Kidney (tissue), 14 donors: ENCODE data around the gene SH3RF1. TPM values are rescaled to one million over a fixed set of nuclear protein-coding genes. Genes with fewer than 3 reads are reported as not detected.
"Not testable (repeated sequence)": the region's sequence is repeated elsewhere in the genome, so short reads cannot be mapped to it uniquely, and the experiment has no call there.

Experiments used
- DNase-seq, 5 donors: peaks; one replicate each; pipeline ENCODE4 v3.0.0-alpha.2; 2013 to 2020
- FAIRE-seq: peaks from 2 replicates; lab custom pipeline; 2012; peaks lifted over from hg19 to GRCh38; lab: Jason Lieb, UNC
- H3K27ac ChIP-seq, 2 donors: one replicate each; pipeline ENCODE4 v1.7.0; 2013; ENCODE audit warnings: low read depth in 2 of 2, low read length in 2 of 2, inconsistent platforms in 1 of 2
- H3K27me3 ChIP-seq: one replicate; pipeline ENCODE4 v1.7.1; 2013; ENCODE audit warnings: low read length, inconsistent platforms; ENCODE audit not compliant: control insufficient read depth, insufficient read depth
- H3K36me3 ChIP-seq, 3 donors: one replicate each; pipeline versions ENCODE4 v1.7.0 to v1.7.1; 2013; ENCODE audit warnings: low read length in 3 of 3, control low read depth in 1 of 3, inconsistent platforms in 1 of 3; ENCODE audit not compliant: insufficient read depth in 3 of 3, control insufficient read depth in 2 of 3
- H3K4me1 ChIP-seq, 3 donors: one replicate each; pipeline versions ENCODE4 v1.7.0 to v1.7.1; 2013; ENCODE audit warnings: low read length in 3 of 3, inconsistent platforms in 1 of 3, low read depth in 1 of 3; ENCODE audit not compliant: control insufficient read depth in 2 of 3, insufficient read depth in 2 of 3
- H3K4me3 ChIP-seq, 3 donors: one replicate each; pipeline versions ENCODE4 v1.7.0 to v1.8.1; 2013; ENCODE audit warnings: low read length in 3 of 3, control low read depth in 1 of 3, inconsistent platforms in 1 of 3
- H3K9ac ChIP-seq, 3 donors: one replicate each; pipeline versions ENCODE4 v1.7.0 to v1.7.1; 2013; ENCODE audit warnings: low read length in 3 of 3, control low read depth in 1 of 3, inconsistent platforms in 1 of 3
- H3K9me3 ChIP-seq, 3 donors: one replicate each; pipeline versions ENCODE4 v1.7.0 to v1.7.1; 2013; ENCODE audit warnings: low read length in 3 of 3, control low read depth in 1 of 3, inconsistent platforms in 1 of 3; ENCODE audit not compliant: control insufficient read depth in 2 of 3, insufficient read depth in 1 of 3
- intact Hi-C: fragments of 100-400 bp; cut with DNase I; formaldehyde crosslinking; loops from one replicate; pipeline ENCODE4 v1.11.1; 2022
- polyA plus RNA-seq: library from polyadenylated mRNA; stranded (reverse); fragments of 350-450 nt; fragmentation: Illumina TruSeq; extraction: RNeasy Lipid Tissue Mini Kit (QIAGEN cat#74804); gene quantifications from one replicate; pipeline ENCODE4 v1.2.3, GENCODE V29; 2014; ENCODE audit warnings: low read depth, low replicate concordance; ENCODE audit not compliant: insufficient read depth
- total RNA-seq: library from RNA; stranded (reverse); fragmentation: NEBNext Ultra II Directional; extraction: Animal tissue kit (Norgen Biotek cat#: 25700); gene quantifications from one replicate; pipeline ENCODE4 v1.2.1, GENCODE V29; 2021
- TF ChIP-seq, protein P1 (sequence below): IDR thresholded peaks from 3 replicates; pipeline ENCODE4 v1.5.1; 2012; ENCODE audit warnings: mild to moderate bottlenecking, moderate library complexity, borderline replicate concordance; ENCODE audit not compliant: insufficient read depth; ENCODE audit errors: extremely low read depth
- donor health status: control.
- donor health status: control.
- donor health status: control.
- donor health status: control.
- donor health status: control.
- donor health status: DM: yes; HTN: yes; CAD: no.
- donor health status: Normal renal cell carcinoma (clear cell type).

Gene SH3RF1
- total and polyA plus RNA-seq, 2 donors from 2014 or later: 8.2 to 35.7 TPM

- no peak overlapping the region for H3K27ac ChIP-seq
- intact Hi-C loops: no loop called here
- no peaks in the 10 kb centered on the region for H3K36me3 ChIP-seq
- peak overlapping the region in 1 of 3 donors; percentile 13 for H3K9ac ChIP-seq
- H3K9me3 ChIP-seq: no peaks in the 10 kb centered on the region
- H3K4me1 ChIP-seq: peaks cover 0 to 18% (median 0%) of the 10 kb centered on the region in 3 donors
- H3K4me3 ChIP-seq: no peak overlapping the region
- FAIRE-seq (no peak), DNase-seq (no peak)
- H3K27me3 ChIP-seq: no peaks in the 10 kb centered on the region
- TF ChIP-seq, protein P1, sequence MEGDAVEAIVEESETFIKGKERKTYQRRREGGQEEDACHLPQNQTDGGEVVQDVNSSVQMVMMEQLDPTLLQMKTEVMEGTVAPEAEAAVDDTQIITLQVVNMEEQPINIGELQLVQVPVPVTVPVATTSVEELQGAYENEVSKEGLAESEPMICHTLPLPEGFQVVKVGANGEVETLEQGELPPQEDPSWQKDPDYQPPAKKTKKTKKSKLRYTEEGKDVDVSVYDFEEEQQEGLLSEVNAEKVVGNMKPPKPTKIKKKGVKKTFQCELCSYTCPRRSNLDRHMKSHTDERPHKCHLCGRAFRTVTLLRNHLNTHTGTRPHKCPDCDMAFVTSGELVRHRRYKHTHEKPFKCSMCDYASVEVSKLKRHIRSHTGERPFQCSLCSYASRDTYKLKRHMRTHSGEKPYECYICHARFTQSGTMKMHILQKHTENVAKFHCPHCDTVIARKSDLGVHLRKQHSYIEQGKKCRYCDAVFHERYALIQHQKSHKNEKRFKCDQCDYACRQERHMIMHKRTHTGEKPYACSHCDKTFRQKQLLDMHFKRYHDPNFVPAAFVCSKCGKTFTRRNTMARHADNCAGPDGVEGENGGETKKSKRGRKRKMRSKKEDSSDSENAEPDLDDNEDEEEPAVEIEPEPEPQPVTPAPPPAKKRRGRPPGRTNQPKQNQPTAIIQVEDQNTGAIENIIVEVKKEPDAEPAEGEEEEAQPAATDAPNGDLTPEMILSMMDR: no peak
These were observed 66.9 kb downstream of the SH3RF1 start for GRCh38 chr4:169203891-169204290.

GRCh38 chr4:169203278-169203677 is 67.5 kb downstream of the SH3RF1 start:
- H3K9me3 ChIP-seq, H3K36me3 ChIP-seq, H3K4me3 ChIP-seq, H3K27ac ChIP-seq, H3K27me3 ChIP-seq, H3K9ac ChIP-seq, intact Hi-C loops, DNase-seq, FAIRE-seq: not testable (repeated sequence)
- peaks cover 0 to 18% (median 0%) of the 10 kb centered on the region in 3 donors for H3K4me1 ChIP-seq

- TF ChIP-seq, protein P1: no peak
- Histone ChIP-seq H3K36me3 (no peaks in the 10 kb centered on the region), H3K27ac (no peak overlapping the region), H3K9ac (no peak overlapping the region), H3K27me3 (no peaks in the 10 kb centered on the region), H3K4me1 (peaks cover 0 to 18% (median 0%) of the 10 kb centered on the region in 3 donors), H3K4me3 (no peak overlapping the region), H3K9me3 (no peaks in the 10 kb centered on the region)
- DNase-seq (no peak), FAIRE-seq (no peak)
- intact Hi-C loops: no loop called here
These were observed 67.9 kb downstream of the SH3RF1 start for GRCh38 chr4:169202878-169203277.

GRCh38 chr4:169202145-169202699 is 68.5 kb downstream of the SH3RF1 start:
- no peak for FAIRE-seq
- intact Hi-C loops: no loop called here
- Histone ChIP-seq H3K4me3 (peak overlapping the region in 1 of 3 donors; percentile 1), H3K9ac (no peak overlapping the region), H3K4me1 (peaks cover 0 to 18% (median 0%) of the 10 kb centered on the region in 3 donors), H3K9me3 (no peaks in the 10 kb centered on the region), H3K27ac (peak overlapping the region in 1 of 2 donors; percentile 36), H3K27me3 (no peaks in the 10 kb centered on the region), H3K36me3 (no peaks in the 10 kb centered on the region)
- TF ChIP-seq, protein P1: no peak
- DNase-seq: peak in 1 of 5 donors; percentile 47
